NCI-H1417 treated with DMSO at 0.1 percent for 48 hours (cell line): ENCODE measurements around the gene EXOC6.
"Not testable (repeated sequence)": the region's sequence is repeated elsewhere in the genome, so short reads cannot be mapped to it uniquely, and the experiment has no call there.

ENCODE experiments used
- DNase-seq: peaks from one replicate; lab custom pipeline; 2025; lab: John Stamatoyannopoulos, UW

Gene EXOC6

GRCh38 chr10:93079663-93080349 lies 231.5 kb downstream of the EXOC6 start:
- DNase-seq = no peak

- DNase-seq = no peak
Observed at GRCh38 chr10:93080350-93081046, 232.2 kb downstream of the EXOC6 start.

- DNase-seq = no peak
Observed at GRCh38 chr10:93081318-93081717, 233.0 kb downstream of the EXOC6 start.

GRCh38 chr10:93081834-93082233 lies 233.5 kb downstream of the EXOC6 start:
- DNase-seq = no peak

- no peak for DNase-seq
Observed at GRCh38 chr10:93083743-93084539, 235.6 kb downstream of the EXOC6 start.

- DNase-seq = no peak
Observed at GRCh38 chr10:93085272-93085859, 237.0 kb downstream of the EXOC6 start.

- DNase-seq = no peak
Observed at GRCh38 chr10:93086289-93086688, 238.0 kb downstream of the EXOC6 start.

- no peak for DNase-seq
Observed at GRCh38 chr10:93087846-93088245, 239.5 kb downstream of the EXOC6 start.

GRCh38 chr10:93088466-93088865 lies 240.1 kb downstream of the EXOC6 start:
- DNase-seq = no peak

GRCh38 chr10:93090619-93091018 lies 242.3 kb downstream of the EXOC6 start:
- DNase-seq = no peak

- no peak for DNase-seq
Observed at GRCh38 chr10:93091960-93092359, 243.6 kb downstream of the EXOC6 start.

- DNase-seq = no peak
Observed at GRCh38 chr10:93095225-93095624, 246.9 kb downstream of the EXOC6 start.

GRCh38 chr10:93096901-93097300 lies 248.6 kb downstream of the EXOC6 start:
- DNase-seq = no peak

GRCh38 chr10:93097386-93097785 lies 249.1 kb downstream of the EXOC6 start:
- DNase-seq = no peak

- DNase-seq = no peak
Observed at GRCh38 chr10:93098816-93099215, 250.5 kb downstream of the EXOC6 start.

GRCh38 chr10:93099670-93100069 lies 251.3 kb downstream of the EXOC6 start:
- no peak for DNase-seq

- not testable (repeated sequence) for DNase-seq
Observed at GRCh38 chr10:93101148-93101547, 252.8 kb downstream of the EXOC6 start.

GRCh38 chr10:93103953-93104352 lies 255.6 kb downstream of the EXOC6 start:
- DNase-seq = no peak

GRCh38 chr10:93106631-93107072 lies 258.3 kb downstream of the EXOC6 start:
- DNase-seq = no peak
